Middle frontal gyrus (tissue), 1 donor: ENCODE measurements around the gene TMEM54.

Experiments used
- DNase-seq: peaks from one replicate; pipeline ENCODE4 v3.0.0-alpha.2; 2015; ENCODE audit warnings: low spot score; ENCODE audit errors: extremely low spot score

Gene TMEM54

GRCh38 chr1:32900956-32901822 is at the start of gene TMEM54:
Gene TMEM54 (minus strand): TSS chr1:32901389. CDS start chr1:32901238, 151 bp downstream.
- DNase-seq, result no peak

DNA sequence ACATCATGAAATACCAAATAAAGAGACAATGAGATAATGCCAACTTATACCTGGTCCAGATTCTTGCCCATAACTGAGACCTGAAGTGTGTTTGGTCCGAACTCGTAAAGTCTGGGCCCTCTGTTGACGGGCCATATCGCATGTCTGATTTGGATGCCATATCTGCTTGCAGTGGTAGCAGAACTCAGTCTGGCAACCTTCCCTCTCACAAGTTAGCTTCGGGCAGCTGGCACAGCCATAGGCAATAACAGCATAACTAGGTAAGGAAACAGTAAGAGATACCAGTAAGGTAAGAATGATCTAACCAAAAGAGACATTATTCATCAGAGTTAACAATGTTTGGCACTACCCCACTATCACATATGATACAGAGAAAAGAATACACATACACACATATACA is 48.3 kb upstream of the TMEM54 start:
- DNase-seq, result no peak

DNA sequence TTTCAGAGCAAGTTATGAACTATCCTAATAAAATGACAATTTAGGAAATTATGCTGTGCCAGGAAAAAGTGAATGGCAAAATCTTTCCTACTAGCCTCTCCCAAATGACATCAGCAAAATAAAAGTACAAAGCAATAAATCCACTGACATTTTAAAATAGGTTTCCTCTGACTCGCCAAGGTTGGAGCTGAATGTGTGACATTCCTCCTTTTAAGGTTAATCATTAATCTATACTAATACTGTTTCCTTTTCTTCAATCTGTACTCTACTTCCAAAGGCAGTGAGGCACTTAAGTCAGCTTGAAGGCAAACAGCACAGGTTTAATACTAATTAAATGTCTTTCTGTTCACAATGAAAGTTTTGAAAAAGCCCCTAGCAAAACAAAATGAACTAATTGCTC is 47.7 kb upstream of the TMEM54 start:
- DNase-seq, result no peak

DNA sequence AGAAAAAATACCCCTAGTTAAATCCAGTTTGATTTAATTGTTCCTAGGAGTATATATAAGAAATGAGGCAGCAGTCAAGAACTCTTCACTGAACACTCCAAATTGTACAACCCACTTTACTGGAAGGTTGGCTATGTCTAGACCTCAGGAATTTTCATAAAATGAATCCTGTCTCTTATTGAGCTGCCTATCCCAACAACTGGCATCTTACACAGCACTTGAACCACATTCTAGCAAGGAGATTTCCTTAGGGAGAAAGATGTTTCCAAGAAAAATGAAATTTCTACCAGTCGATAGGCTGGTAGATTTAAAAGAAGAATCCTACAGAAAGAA is 47.2 kb upstream of the TMEM54 start:
- no peak for DNase-seq

DNA sequence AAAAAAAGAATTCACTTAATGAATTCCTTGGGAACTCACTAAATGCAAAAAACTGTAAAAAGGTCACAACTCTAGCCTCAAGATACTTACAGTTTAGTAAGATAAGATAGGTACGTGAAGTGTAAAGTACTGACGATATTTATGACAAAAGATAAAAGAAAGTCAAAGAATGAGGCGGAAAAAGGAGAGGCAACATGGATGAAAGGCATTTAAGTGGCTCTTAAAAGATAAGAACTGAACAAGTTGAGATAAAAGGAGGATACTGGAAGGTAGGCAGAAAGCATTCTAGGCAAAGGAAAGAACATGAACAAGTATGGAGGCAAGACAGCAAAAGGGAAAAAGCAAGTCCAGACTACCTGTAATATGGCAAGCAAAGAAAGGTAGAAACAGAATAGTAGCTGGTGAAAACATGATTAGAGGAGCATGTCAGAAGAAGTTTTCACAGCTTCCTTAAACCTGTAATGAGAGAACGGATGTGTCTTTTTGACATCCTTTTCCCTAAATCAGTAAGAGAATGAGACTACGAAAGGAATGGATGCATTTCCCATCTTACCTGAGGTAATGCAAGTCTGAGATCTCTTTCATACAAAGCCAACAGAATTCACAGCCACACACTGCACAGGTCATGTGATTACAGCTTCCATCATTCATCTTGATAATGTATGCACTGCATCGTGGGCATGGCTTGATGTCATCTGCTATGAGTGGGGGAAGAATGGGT is 46.6 kb upstream of the TMEM54 start:
- no peak for DNase-seq

- no peak for DNase-seq
Measured at GRCh38 chr1:32946413-32946812, 45.2 kb upstream of the TMEM54 start.

DNA sequence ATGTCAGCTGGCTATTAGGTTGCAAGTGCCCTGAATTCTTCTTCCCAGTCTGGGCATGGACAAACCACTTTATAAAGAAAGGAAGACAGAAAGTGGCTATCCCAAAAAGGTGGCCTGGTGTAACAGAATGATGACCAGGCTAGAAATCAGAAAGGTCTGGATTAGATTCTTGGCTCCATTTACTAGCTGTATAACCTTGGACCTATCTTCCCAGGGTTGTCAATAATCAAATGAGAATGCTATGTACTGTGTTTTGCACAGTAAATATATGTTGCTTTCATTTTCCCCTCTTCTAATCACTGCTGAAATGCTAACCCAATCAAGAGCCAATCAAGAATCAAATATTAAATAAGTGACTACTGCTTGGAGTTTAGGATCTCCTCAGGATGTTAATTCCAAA is 43.0 kb upstream of the TMEM54 start:
- DNase-seq, result no peak

DNA sequence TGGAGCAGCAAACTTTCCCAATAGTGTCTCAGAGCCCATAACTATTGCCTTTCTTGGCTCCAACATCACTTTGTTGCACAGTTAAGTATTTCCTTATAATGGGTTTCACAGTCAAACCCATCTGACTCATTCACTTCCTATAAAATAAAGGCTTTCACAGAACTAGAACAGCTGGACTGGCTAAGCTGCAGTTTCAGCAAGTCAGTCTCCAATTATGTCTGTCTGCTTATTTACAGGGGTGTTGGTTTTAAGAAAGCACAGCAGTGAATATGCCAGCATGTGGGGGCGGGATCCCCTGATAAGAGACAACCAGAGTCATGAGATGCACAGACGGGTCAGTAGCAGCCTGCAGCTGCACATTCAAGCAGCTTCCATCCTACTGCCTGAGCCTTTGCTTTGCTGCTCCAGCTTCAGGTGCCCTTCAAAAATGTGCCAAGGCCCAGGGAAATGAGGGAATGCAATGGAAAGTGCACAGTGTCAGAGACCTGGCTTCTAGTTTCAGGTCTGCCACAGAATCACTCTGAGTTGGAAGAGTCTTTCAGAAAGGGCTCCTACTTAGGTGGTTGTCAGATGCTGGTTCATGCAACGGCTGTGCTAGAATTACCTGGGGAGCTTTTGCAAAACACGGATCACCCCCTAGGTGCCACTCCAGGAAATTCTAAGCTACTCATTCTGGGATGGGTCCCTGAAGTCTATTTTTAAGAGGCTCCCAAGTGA is 38.6 kb upstream of the TMEM54 start:
- DNase-seq, result no peak

- DNase-seq, result no peak
Measured at GRCh38 chr1:32937061-32937460, 35.9 kb upstream of the TMEM54 start.

DNA sequence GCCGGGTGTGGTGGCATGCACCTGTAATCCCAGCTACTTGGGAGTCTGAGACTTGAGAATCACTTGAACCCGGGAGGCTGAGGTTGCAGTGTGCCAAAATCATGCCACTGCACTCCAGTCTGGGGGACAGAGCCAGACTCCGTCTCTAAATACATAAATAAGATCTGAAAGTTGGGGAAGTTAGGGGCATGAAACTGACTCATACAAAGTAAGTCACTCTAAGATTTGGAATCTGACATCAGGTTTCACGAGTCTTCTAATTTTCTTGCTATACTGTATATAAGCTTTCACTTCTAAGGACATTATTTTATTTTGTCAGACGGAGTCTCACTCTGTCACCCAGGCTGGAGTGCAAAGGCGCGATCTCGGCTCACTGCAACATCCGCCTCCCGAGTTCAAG is 33.3 kb upstream of the TMEM54 start:
- no peak for DNase-seq

GRCh38 chr1:32933742-32934322 is 32.6 kb upstream of the TMEM54 start:
- DNase-seq, result no peak

DNA sequence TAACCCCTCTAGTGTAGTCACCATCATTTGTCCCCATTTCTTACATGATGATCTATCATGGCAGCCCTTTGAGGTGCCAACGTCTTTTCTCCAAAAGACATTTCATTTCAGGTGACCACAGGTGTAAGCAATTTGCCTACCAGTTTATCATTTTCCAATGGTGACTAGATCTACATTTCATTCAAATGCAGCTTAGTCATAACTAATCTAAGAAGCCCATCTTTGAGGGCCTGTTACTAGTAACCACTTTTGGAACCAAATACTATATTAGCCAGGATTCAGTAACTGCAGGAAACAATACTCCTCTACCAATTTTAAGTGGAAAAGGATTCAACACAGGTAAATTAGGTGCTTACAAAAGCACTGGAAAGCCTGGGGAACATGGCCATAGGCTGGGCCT is 30.6 kb upstream of the TMEM54 start:
- DNase-seq, result no peak

DNA sequence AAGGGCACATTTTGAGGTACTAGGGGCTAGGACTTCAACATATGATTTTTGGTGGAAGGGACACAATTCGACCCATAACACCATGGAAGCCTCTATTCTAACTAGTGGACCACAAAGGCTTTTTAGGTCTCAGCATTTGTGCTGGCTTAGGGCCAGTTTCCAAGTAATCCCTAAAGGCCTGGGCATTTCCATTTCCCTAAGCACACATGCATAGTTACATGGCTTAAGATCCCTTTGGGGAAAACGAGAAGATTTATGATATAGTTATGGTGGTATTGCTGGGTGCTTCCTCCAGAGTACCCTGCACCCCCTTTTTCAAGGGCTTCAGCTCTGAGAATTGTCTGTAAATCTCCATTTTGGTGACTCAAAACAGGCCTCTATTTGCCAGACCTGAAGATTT is 28.2 kb upstream of the TMEM54 start:
- DNase-seq, result no peak

- DNase-seq, result no peak
Measured at GRCh38 chr1:32928715-32929114, 27.5 kb upstream of the TMEM54 start.

DNA sequence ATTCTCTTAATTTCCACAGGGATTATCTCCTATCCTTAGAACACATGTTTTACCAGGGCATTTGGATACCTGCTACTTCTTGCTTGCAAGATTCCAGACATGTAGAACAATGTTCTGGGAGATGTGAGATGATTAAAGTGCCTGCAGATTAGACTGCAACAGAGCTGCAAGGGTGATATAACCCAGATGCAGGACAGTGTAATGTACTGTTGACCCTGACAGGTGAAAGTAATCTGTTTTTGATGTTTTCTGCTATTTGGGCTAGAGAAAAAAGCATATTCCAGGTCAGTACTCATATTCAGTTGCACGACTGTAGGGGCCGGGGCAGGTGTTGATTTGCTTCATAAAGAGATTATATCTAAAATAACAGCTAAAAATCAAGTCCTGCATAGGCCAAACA is 27.1 kb upstream of the TMEM54 start:
- DNase-seq, result no peak

GRCh38 chr1:32927441-32927840 is 26.3 kb upstream of the TMEM54 start:
- DNase-seq, result no peak

GRCh38 chr1:32926562-32926961 is 25.4 kb upstream of the TMEM54 start:
- no peak for DNase-seq

GRCh38 chr1:32925403-32926162 is 24.4 kb upstream of the TMEM54 start:
- no peak for DNase-seq

DNA sequence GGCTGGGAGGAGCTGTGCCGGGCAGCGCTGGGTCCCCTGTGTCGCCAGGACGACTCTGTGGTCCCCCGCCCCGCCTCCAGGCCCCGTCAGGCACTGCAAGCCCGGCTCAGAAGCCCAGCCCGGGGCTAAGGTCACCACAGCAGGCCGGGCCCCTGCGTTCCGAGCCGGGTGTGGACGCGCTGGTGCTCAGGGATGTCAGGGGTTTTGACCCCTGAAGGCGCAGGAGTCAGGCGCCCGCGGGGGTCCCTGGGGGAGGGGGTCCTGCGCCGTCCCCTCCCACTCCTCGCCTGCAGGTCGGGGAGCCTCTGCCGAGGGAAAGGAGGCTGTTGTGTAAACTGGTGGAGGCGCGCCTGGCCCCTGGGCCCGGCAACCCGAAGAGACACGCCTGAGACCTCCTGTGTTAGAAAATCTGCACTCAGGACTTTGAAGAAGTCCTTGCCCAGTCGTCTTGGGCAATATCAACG is 23.7 kb upstream of the TMEM54 start:
- no peak for DNase-seq

GRCh38 chr1:32920833-32921232 is 19.6 kb upstream of the TMEM54 start:
- DNase-seq, result no peak
